ENCODE results near the gene SMG6. TPM values are rescaled to one million over a fixed set of nuclear protein-coding genes. Genes with fewer than 3 reads are reported as not detected.
"Not testable (repeated sequence)": the region's sequence is repeated elsewhere in the genome, so short reads cannot be mapped to it uniquely, and the experiment has no call there.

Gene SMG6
- total RNA-seq, 2 donors from 2014 or later: 48.3 to 51.6 TPM

GRCh38 chr17:2265166-2265565 lies 38.4 kb downstream of the SMG6 start:
- H3K9me3 ChIP-seq (ENCODE audit: control insufficient read depth, low read length, poor library complexity, severe bottlenecking); ATAC-seq; H3K4me3 Mint-ChIP-seq; H3K27me3 Mint-ChIP-seq; H3K36me3 Mint-ChIP-seq (ENCODE audit: low read depth); DNase-seq: not testable (repeated sequence)
- H3K4me1 Mint-ChIP-seq: peaks cover 48% of the 10 kb centered on the region
- peak overlapping the region; percentile 94 for H3K27ac Mint-ChIP-seq

- H3K27ac Mint-ChIP-seq: peak overlapping the region; percentile 94
- ATAC-seq (no peak), DNase-seq (no peak)
- peaks cover 2% of the 10 kb centered on the region for H3K36me3 Mint-ChIP-seq (ENCODE audit: low read depth)
- H3K9me3 ChIP-seq (ENCODE audit: control insufficient read depth, low read length, poor library complexity, severe bottlenecking): no peaks in the 10 kb centered on the region
- H3K27me3 Mint-ChIP-seq: no peaks in the 10 kb centered on the region
- peak overlapping the region; percentile 75 for H3K4me3 Mint-ChIP-seq
- H3K4me1 Mint-ChIP-seq: peaks cover 56% of the 10 kb centered on the region
Measured at GRCh38 chr17:2264067-2264860, 39.3 kb downstream of the SMG6 start.

GRCh38 chr17:2263183-2264066 lies 40.2 kb downstream of the SMG6 start:
- no peak for ATAC-seq
- H3K27ac Mint-ChIP-seq: peak overlapping the region; percentile 94
- no peak for DNase-seq
- H3K36me3 Mint-ChIP-seq (ENCODE audit: low read depth): peaks cover 2% of the 10 kb centered on the region
- no peaks in the 10 kb centered on the region for H3K27me3 Mint-ChIP-seq
- H3K4me3 Mint-ChIP-seq: peak overlapping the region; percentile 75
- no peaks in the 10 kb centered on the region for H3K9me3 ChIP-seq (ENCODE audit: control insufficient read depth, low read length, poor library complexity, severe bottlenecking)
- peaks cover 61% of the 10 kb centered on the region for H3K4me1 Mint-ChIP-seq

- ATAC-seq: no peak
Measured at GRCh38 chr17:2262135-2262587, 41.4 kb downstream of the SMG6 start.

GRCh38 chr17:2259769-2260536 lies 43.6 kb downstream of the SMG6 start:
- Mint-ChIP-seq H3K27me3 (no peaks in the 10 kb centered on the region), H3K4me1 (peaks cover 50% of the 10 kb centered on the region), H3K36me3 (ENCODE audit: low read depth) (peaks cover 4% of the 10 kb centered on the region), H3K27ac (peak overlapping the region; percentile 95), H3K4me3 (peak overlapping the region; percentile 76)
- no peaks in the 10 kb centered on the region for H3K9me3 ChIP-seq (ENCODE audit: control insufficient read depth, low read length, poor library complexity, severe bottlenecking)
- DNase-seq (peak in 1 of 3 donors; percentile 16), ATAC-seq (peak; percentile 91)

More at GRCh38 chr17:2262135-2262587, 41.4 kb downstream of the SMG6 start:
- Mint-ChIP-seq H3K36me3 (ENCODE audit: low read depth) (peaks cover 2% of the 10 kb centered on the region), H3K4me1 (peaks cover 60% of the 10 kb centered on the region), H3K27me3 (no peaks in the 10 kb centered on the region), H3K4me3 (no peak overlapping the region), H3K27ac (no peak overlapping the region)
- DNase-seq: no peak
- H3K9me3 ChIP-seq (ENCODE audit: control insufficient read depth, low read length, poor library complexity, severe bottlenecking): no peaks in the 10 kb centered on the region

GRCh38 chr17:2258830-2259229 lies 44.8 kb downstream of the SMG6 start:
- H3K4me1 Mint-ChIP-seq: peaks cover 54% of the 10 kb centered on the region

GRCh38 chr17:2253768-2254406 lies 49.7 kb downstream of the SMG6 start:
- peak; percentile 66 for ATAC-seq
- H3K27ac Mint-ChIP-seq: peak overlapping the region; percentile 62
- H3K4me3 Mint-ChIP-seq: peak overlapping the region; percentile 50
- no peaks in the 10 kb centered on the region for H3K9me3 ChIP-seq (ENCODE audit: control insufficient read depth, low read length, poor library complexity, severe bottlenecking)
- peaks cover 10% of the 10 kb centered on the region for H3K36me3 Mint-ChIP-seq (ENCODE audit: low read depth)
- H3K4me1 Mint-ChIP-seq: peaks cover 29% of the 10 kb centered on the region
- DNase-seq: no peak
- H3K27me3 Mint-ChIP-seq: no peaks in the 10 kb centered on the region

More at GRCh38 chr17:2258830-2259229, 44.8 kb downstream of the SMG6 start:
- not testable (repeated sequence) for DNase-seq; H3K36me3 Mint-ChIP-seq (ENCODE audit: low read depth); H3K9me3 ChIP-seq (ENCODE audit: control insufficient read depth, low read length, poor library complexity, severe bottlenecking); H3K27me3 Mint-ChIP-seq; ATAC-seq
- peak overlapping the region; percentile 95 for H3K27ac Mint-ChIP-seq
- peak overlapping the region; percentile 76 for H3K4me3 Mint-ChIP-seq

GRCh38 chr17:2253362-2253761 lies 50.2 kb downstream of the SMG6 start:
- H3K9me3 ChIP-seq (ENCODE audit: control insufficient read depth, low read length, poor library complexity, severe bottlenecking): no peaks in the 10 kb centered on the region
- Mint-ChIP-seq H3K27me3 (no peaks in the 10 kb centered on the region), H3K4me1 (peaks cover 30% of the 10 kb centered on the region), H3K27ac (peak overlapping the region; percentile 62), H3K4me3 (no peak overlapping the region), H3K36me3 (ENCODE audit: low read depth) (peaks cover 10% of the 10 kb centered on the region)
- DNase-seq (no peak), ATAC-seq (no peak)

- no peak for ATAC-seq
- Mint-ChIP-seq H3K4me1 (peaks cover 25% of the 10 kb centered on the region), H3K36me3 (ENCODE audit: low read depth) (peaks cover 10% of the 10 kb centered on the region), H3K27me3 (no peaks in the 10 kb centered on the region), H3K27ac (peak overlapping the region; percentile 81), H3K4me3 (no peak overlapping the region)
- DNase-seq: no peak
- H3K9me3 ChIP-seq (ENCODE audit: control insufficient read depth, low read length, poor library complexity, severe bottlenecking): no peaks in the 10 kb centered on the region
Measured at GRCh38 chr17:2251098-2251497, 52.5 kb downstream of the SMG6 start.

- Mint-ChIP-seq H3K36me3 (ENCODE audit: low read depth) (peaks cover 8% of the 10 kb centered on the region), H3K4me3 (no peak overlapping the region)
Measured at GRCh38 chr17:2250140-2251095, 53.2 kb downstream of the SMG6 start.

GRCh38 chr17:2247005-2247404 lies 56.6 kb downstream of the SMG6 start:
- Mint-ChIP-seq H3K4me1 (peaks cover 7% of the 10 kb centered on the region), H3K36me3 (ENCODE audit: low read depth) (peaks cover 10% of the 10 kb centered on the region), H3K27ac (peak overlapping the region; percentile 43), H3K4me3 (no peak overlapping the region), H3K27me3 (no peaks in the 10 kb centered on the region)
- ATAC-seq (no peak), DNase-seq (no peak)
- H3K9me3 ChIP-seq (ENCODE audit: control insufficient read depth, low read length, poor library complexity, severe bottlenecking): no peaks in the 10 kb centered on the region

More at GRCh38 chr17:2250140-2251095, 53.2 kb downstream of the SMG6 start:
- Mint-ChIP-seq H3K27ac (peak overlapping the region; percentile 80), H3K4me1 (peaks cover 20% of the 10 kb centered on the region), H3K27me3 (no peaks in the 10 kb centered on the region)
- no peak for DNase-seq
- peak; percentile 35 for ATAC-seq
- no peaks in the 10 kb centered on the region for H3K9me3 ChIP-seq (ENCODE audit: control insufficient read depth, low read length, poor library complexity, severe bottlenecking)

Measured in T-helper 17 cell (primary cell).